NCI-H2171 treated with DMSO at 0.1 percent for 48 hours (cell line): ENCODE measurements around the gene ANO4.
"Not testable (repeated sequence)": the region's sequence is repeated elsewhere in the genome, so short reads cannot be mapped to it uniquely, and the experiment has no call there.

Source experiments
- DNase-seq: peaks from one replicate; lab custom pipeline; 2025; lab: John Stamatoyannopoulos, UW

The ANO4 gene

DNA sequence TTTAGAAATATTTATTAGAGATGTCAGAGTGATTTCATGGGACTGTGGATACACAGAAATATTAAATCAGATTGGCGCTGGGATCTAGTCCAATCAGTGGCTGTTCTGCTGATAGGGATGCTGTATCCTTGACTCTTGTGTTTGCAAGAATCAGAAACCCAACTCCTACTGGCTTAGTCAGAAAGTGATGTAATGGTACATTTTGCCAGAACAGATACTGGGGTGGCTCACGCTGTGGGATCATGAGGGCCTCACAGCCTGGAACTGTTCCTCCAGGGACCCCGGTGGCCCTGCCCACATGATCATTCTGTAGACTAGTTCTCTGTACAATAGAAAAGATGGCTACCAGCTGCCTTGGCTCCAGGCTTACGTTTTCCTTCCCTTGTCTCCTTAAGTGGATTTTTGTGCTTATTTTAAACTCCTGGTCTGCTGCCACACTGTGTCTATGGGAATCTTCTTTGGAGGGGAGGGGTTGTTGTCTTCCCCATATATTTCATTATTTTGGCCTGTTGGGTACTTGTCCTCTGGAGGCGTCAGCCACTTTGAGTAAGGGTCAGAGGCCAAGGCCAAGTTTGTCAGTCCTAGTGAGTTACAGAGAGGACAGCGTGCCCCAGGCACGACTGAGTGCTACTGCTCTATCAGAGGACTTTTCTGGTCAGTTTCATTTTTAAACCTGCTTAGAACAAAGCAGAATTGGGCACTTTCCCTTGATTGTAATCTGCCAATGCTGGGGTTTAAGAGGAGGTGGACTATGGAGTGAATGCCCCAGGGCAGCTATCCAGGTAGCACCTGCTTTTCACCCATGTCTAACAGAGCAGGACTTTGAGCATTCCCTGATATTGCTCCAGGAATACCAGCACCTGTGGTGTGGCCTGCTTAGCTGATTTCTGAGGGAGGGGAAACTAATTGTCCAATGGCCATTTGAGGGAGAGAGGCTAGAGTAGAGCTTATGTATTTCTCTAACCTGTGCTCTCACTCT, 251.2 kb downstream of the ANO4 start:
- no peak for DNase-seq

DNA sequence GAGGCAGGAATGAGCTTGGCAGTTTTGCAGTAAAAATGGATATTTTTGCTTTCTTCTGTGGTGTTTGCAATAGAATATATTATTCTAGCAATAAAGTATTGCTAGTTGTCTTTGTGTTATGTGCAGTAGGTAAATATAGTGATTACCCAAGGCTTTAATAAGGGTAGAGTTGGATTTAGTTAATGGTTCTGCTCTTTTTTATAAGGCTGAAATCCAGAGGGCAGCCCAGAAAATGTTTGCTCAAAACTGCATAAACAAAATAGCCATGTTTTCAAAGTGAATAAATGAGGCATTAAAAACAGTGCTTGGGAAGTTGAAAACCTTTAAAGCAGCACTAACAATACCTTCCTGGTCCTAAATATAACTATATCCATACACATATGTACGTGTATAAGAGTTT, 253.1 kb downstream of the ANO4 start:
- no peak for DNase-seq

DNA sequence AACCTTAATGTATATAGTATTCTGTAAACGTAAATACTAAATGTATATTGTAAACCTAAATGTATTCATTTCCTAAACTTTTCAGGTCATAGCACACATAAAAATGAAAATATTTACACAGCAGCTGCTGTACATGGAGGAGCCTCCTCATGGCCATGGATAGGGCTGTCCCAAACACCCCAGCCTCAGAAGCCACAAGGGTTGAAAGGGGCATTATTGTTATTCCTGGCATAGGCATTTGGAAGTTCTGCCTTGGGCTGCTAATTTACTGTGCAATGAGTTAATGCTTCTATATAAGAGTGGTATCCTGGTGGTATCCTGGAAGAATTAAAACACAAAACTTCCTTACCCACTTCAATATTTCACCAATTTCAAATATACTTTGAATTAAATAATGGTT, 256.1 kb downstream of the ANO4 start:
- DNase-seq, result no peak

GRCh38 chr12:101051151-101051550, 256.6 kb downstream of the ANO4 start:
- no peak for DNase-seq

DNA sequence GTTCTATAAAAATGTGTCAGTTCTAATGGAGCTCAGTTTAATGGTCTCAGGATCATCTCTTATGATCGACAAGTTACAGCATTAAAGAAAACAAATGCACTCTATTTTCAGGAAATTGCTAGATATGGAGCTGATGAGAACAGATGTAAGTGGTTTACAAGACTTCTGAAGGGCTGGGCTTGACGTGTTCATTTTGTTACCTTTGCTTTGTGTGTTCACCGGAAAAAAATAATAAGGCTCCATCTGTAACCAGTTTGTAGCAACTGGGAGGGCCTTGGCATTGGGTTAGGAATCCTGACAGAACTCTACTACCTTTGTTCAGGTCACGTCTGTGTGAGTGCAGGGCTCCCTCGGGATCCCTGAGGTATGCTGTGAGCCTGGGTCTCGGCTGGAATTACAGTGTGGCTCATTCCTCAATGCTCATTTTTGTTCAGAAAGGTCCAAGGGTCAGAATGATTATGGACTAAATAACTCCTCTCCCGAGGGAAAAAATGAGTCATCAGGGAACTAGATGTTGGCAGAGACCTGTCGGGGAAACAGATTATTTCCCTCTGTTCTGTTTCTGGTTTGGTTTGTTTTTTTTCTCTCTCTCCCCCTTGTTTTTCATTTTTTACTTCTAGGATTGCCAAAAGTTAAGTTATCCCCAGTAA, 257.4 kb downstream of the ANO4 start:
- DNase-seq, result peak; percentile 85

DNA sequence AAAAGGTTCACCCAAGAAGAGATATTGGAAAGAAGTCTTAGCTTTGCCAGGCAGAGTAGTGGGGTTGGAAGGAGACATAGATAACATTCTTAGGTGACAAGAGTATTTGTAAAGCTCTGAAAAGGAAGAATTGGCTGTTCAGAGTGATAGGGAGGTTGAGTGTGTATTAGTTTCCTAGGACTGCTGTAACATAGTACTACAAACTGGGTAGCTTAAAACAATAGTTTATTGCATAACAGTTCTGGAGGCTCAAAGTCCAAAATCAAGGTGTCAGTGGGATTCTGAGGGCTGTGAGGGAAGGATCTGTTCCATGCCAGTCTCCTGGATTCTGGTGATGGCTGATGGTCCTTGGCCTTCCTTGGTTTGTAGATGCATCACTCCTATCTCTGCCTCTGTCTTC, 258.6 kb downstream of the ANO4 start:
- no peak for DNase-seq

DNA sequence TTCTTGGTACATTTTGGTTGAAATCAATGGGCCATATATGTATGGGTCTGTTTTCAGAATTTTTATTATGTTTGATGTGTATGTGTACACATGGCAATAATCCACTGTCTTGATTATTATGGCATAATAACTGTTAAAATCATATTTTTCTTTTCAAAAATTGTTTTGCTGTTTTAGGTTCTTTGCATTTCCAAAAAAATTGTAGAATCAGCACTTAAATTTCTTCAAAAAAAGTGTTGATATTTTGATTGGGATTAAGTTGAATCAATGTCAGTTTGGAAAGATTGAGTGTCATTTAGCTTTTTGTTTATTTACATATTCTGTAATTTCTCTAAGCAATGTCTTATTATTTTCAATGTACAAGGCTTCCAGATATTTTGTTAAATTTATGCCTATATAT, 261.4 kb downstream of the ANO4 start:
- DNase-seq, result no peak

DNA sequence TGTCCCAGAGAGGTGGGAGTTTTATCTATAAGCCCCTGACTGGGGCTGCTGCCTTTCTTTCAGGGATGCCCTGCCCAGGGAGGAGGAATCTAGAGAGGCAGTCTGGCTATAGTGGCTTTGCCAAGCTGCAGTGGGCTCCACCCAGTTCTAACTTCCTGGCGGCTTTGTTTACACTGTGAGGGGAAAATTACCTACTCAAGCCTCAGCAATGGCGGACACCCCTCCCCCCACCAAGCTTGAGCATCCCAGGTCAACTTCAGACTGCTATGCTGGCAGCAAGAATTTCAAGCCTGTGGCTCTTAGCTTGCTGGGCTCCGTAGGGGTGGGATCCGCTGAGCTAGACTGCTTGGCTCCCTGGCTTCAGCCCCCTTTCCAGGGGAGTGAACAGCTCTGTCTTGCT, 267.9 kb downstream of the ANO4 start:
- not testable (repeated sequence) for DNase-seq

DNA sequence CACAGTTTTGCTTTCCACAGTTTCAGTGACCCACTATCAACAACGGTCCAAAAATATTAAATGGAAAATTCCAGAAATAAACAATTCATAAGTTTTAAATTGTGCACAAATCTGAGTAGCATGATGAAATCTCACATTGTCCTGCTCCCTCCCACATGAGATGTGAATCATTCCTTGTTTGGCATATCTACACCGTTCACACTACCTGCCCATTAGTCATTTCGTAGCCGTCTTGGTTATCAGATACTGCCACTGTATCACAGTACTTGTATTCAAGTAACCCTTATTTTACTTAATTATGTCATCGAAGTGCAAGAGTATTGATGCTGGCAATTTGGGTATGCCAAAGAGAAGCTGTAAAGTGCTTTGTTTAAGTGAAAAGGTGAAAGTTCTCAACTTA, 270.1 kb downstream of the ANO4 start:
- no peak for DNase-seq

DNA sequence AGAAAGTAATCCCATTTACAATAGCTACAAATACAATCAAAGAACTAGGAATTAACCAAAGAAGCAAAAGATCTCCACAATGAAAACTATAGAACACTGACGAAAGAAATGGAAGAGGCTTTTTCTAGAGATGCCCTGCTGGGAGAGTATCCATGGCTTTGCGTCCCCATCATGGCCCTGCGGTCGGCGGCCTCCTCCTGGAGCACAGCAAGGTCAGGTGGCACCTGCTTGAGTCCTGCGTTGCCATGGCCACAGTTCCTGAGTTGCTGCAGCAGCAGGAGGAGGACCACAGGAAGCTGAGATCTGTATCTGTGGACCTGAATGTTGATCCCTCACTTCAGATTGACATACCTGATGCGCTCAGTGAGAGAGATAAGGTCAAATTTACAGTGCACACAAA, 271.9 kb downstream of the ANO4 start:
- no peak for DNase-seq

- no peak for DNase-seq
Observed at GRCh38 chr12:101068402-101068801, 273.8 kb downstream of the ANO4 start.

DNA sequence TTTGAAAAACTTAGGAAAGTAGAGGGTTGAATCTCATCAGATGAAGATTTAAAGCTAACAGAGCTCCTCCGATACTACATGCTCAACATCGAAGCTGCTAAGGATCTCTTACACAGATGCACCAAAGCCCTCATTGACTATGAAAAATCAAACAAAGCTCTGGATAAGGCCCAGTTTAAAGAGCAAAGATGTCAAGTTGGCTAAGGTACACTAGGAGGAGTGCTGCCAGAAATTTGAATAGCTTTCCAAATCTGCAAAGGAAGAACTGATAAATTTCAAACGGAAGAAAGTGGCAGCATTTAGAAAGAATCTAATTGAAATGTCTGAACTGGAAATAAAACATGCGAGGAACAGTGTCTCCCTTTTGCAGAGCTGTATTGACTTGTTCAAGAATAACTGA, 274.3 kb downstream of the ANO4 start:
- no peak for DNase-seq

- DNase-seq, result no peak
Observed at GRCh38 chr12:101074940-101075680, 280.5 kb downstream of the ANO4 start.

GRCh38 chr12:101076921-101077320, 282.3 kb downstream of the ANO4 start:
- no peak for DNase-seq

DNA sequence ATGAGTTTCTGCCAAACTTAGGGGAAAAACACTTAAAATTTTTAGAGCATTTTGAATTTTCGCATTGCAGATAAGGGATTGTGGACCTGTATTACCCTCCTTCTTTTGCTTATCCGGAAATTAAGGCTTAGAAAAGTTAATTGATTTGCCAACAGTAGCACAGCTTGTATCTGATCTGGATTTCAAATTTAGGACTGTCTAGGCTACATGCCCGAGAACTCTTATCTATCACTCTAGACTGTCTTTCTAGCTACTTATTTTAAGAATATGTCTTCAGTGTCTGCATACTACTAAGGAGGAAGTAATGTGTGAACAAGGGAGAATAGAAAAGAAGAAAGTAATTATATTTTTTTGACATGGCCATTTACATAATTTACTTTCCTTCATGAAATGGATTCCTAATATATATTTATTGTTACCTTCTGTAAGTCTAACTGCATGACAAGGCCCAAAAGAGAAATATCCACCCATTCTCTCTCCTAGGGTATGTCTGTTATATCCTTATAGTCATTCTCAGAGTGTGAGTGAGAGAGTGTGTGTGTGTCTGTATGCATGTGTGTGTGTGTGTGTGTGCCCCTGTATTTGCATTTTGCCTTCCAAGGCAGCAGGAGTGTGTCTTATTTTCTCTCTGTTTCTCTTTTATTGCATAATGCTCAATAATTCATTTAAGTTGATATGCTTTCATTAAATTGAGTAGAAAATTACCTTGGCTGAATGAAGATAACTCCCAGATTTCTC, 283.4 kb downstream of the ANO4 start:
- no peak for DNase-seq

GRCh38 chr12:101078536-101079285, 284.1 kb downstream of the ANO4 start:
- no peak for DNase-seq

DNA sequence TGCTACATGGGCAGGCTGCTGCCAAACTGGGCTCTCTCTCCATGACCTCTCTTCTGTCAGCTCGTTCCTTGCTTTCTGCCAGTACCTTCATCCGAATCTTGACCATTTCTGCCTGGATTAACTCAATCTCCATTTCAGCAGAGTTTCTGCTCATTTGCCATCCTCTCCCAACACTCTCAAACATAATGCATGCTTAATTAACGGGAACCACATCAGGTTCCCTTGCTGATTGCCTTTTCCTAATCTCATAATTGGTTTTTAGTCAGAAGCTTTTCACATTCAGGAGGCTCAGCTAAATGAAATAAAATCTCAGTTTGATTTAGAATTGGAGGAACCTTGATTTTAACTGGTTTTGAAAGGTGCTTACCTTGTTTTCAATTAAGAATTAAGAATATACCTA, 288.1 kb downstream of the ANO4 start:
- DNase-seq, result no peak

- peak; percentile 24 for DNase-seq
Observed at GRCh38 chr12:101086490-101087135, 292.0 kb downstream of the ANO4 start.

- DNase-seq, result no peak
Observed at GRCh38 chr12:101087920-101088319, 293.3 kb downstream of the ANO4 start.

- no peak for DNase-seq
Observed at GRCh38 chr12:101089271-101089670, 294.7 kb downstream of the ANO4 start.

DNA sequence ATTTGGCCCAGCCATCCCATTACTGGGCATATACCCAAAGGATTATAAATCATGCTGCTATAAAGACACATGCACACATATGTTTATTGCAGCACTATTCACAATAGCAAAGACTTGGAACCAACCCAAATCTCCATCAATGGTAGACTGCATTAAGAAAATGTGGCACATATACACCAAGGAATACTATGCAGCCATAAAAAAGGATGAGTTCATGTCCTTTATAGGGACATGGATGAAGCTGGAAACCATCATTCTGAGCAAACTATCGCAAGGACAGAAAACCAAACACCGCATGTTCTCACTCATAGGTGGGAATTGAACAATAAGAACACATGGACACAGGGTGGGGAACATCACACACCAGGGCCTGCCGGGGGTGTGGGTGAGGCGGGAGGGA, 295.6 kb downstream of the ANO4 start:
- DNase-seq, result not testable (repeated sequence)
